Esophagus muscularis mucosa (tissue), 4 donors: Measurements from ENCODE around the gene ATF7IP2. TPM values are rescaled to one million over a fixed set of nuclear protein-coding genes. Genes with fewer than 3 reads are reported as not detected.
"Not testable (repeated sequence)": the region's sequence is repeated elsewhere in the genome, so short reads cannot be mapped to it uniquely, and the experiment has no call there.

Source experiments
- DNase-seq: peaks from one replicate; pipeline ENCODE4 v3.0.0-alpha.2; 2017; ENCODE audit errors: extremely low spot score
- H3K27ac ChIP-seq, 4 donors: fragments of 200-600 bp; sonication (generic); replicated peaks in 1 of 4; 1 replicate in 3 of 4; 2 replicates in 1 of 4; pipeline ENCODE4 v1.5.1; 2016 to 2019; ENCODE audit warnings: mild to moderate bottlenecking in 1 of 4
- H3K27me3 ChIP-seq, 4 donors: fragments of 200-600 bp; sonication (generic); one replicate each; pipeline versions ENCODE4 v1.5.1 to v1.6.0; 2016 to 2019
- H3K36me3 ChIP-seq, 4 donors: fragments of 200-600 bp; sonication (generic); one replicate each; pipeline ENCODE4 v1.5.1; 2016 to 2019
- H3K4me1 ChIP-seq, 4 donors: fragments of 200-600 bp; sonication (generic); one replicate each; pipeline ENCODE4 v1.5.1; 2016 to 2019
- H3K4me3 ChIP-seq, 4 donors: fragments of 200-600 bp; sonication (generic); 1 replicate in 2 of 4; 2 replicates in 2 of 4; pipeline ENCODE4 v1.5.1; 2016 to 2019; ENCODE audit warnings: mild to moderate bottlenecking in 4 of 4, moderate library complexity in 1 of 4
- H3K9me3 ChIP-seq, 4 donors: fragments of 200-600 bp; sonication (generic); 1 replicate in 3 of 4; 2 replicates in 1 of 4; pipeline ENCODE4 v1.5.1; 2016 to 2019
- CTCF ChIP-seq, 3 experiments: fragments of 200-600 bp in 2 of 3; fragments of 450-650 bp in 1 of 3; sonication (generic) in 2 of 3; IDR thresholded peaks; one replicate each; pipeline ENCODE4 v1.5.1; 2017 to 2019; ENCODE audit warnings: antibody characterized with exemption in 3 of 3, mild to moderate bottlenecking in 2 of 3, moderate library complexity in 1 of 3
- EP300 ChIP-seq: sonication (generic); formaldehyde crosslinking; IDR thresholded peaks from one replicate; pipeline ENCODE4 v1.6.1; 2017; ENCODE audit warnings: antibody characterized with exemption
- POLR2A ChIP-seq: fragments of 450-650 bp; IDR thresholded peaks from one replicate; pipeline ENCODE4 v1.6.1; 2017; ENCODE audit warnings: antibody characterized with exemption, moderate library complexity, mild to moderate bottlenecking, low read depth
- POLR2AphosphoS5 ChIP-seq, 2 donors: sonication (generic); formaldehyde crosslinking; IDR thresholded peaks; one replicate each; pipeline ENCODE4 v1.6.1; 2017; ENCODE audit warnings: antibody characterized with exemption in 2 of 2
- WGBS: methylation state at CpG from one replicate; pipeline ENCODE4 v1.1.5; 2018; 5-methylcytosine and 5-hydroxymethylcytosine counted together
- intact Hi-C: fragments of 100-400 bp; cut with DNase I; formaldehyde crosslinking; loops from one replicate; pipeline ENCODE4 v1.15.1; 2023
- total RNA-seq, 4 donors: library from RNA; depleted of rRNA; stranded (reverse); fragments of >200 nt; gene quantifications; one replicate each; pipeline versions ENCODE4 v1.1.0 to v1.2.1, GENCODE V29; 2016

ATF7IP2 gene
- total RNA-seq, 4 donors from 2014 or later: 4.1 to 8.3 (median 6.3) TPM

DNA sequence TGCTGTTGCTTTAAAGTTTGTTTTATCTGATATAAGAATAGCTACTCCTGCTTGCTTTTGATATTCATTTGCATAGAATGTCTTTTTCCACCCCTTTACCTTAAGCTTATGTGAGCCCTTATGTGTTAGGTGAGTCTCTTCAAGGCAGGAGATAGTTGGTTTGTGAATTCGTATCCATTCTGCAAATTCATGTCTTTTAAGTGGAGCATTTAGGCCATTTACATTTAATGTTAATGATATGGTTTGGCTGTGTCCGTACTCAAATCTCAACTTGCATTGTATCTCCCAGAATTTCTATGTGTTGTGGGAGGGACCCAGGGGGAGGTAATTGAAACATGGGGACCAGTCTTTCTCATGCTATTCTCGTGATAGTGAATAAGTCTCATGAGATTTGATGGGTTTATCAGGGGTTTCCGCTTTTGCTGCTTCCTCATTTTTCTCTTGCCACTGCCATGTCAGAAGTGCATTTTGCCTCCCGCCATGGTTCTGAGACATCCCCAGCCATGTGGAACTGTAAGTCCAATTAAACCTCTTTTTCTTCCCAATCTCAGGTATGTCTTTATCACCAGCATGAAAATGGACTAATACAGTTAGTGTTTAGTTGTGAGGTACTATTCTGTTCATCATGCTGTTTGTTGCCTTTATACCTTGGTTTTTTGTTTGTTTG lies 27.2 kb downstream of the ATF7IP2 start:
- Histone ChIP-seq H3K27me3 (no peaks in the 10 kb centered on the region), H3K36me3 (peaks cover 0 to 10% (median 0%) of the 10 kb centered on the region in 4 donors), H3K9me3 (peaks cover 0 to 50% (median 31%) of the 10 kb centered on the region in 4 donors), H3K4me1 (no peaks in the 10 kb centered on the region), H3K27ac (no peak overlapping the region), H3K4me3 (no peak overlapping the region)
- DNase-seq: no peak
- 92% methylated on average over 5 of the region's 5 CpGs for WGBS
- intact Hi-C loops: no loop called here
- TF ChIP-seq EP300 (no peak), POLR2AphosphoS5 (IDR thresholded peaks at IDR 0.05) (no peak), CTCF (IDR thresholded peaks at IDR 0.05) (no peak), POLR2A (no peak)

- not testable (repeated sequence) for H3K27me3 ChIP-seq
- H3K9me3 ChIP-seq: peaks cover 0 to 24% (median 12%) of the 10 kb centered on the region in 4 donors
Observed at GRCh38 chr16:10418204-10418603, 32.3 kb downstream of the ATF7IP2 start.

DNA sequence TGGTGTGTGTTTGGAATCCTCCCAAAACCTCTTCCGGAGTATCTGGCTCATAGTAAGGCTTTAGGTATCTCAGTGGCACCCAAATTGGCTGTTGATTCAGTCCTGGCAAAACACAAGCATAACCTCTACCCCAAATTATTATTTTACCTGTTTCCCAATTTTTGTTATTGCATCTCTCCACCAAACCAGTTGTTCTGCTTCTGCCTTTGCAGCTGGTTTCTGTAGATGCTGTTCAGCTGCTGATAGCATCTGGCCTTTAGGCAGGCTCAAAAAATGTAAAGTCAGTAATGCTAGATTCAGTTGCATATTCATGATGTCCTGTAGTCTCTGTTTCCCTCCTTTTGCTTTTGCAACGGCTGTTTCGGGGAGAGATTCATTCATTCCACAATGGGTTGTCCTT lies 33.8 kb downstream of the ATF7IP2 start:
- WGBS: 85% methylated on average over 3 of the region's 3 CpGs
- Histone ChIP-seq H3K27me3 (no peaks in the 10 kb centered on the region), H3K4me3 (no peak overlapping the region), H3K9me3 (peaks cover 0 to 20% (median 12%) of the 10 kb centered on the region in 4 donors), H3K4me1 (no peaks in the 10 kb centered on the region), H3K36me3 (peaks cover 0 to 25% (median 2%) of the 10 kb centered on the region in 4 donors), H3K27ac (no peak overlapping the region)
- intact Hi-C loops: no loop called here
- TF ChIP-seq EP300 (no peak), POLR2AphosphoS5 (IDR thresholded peaks at IDR 0.05) (no peak), CTCF (IDR thresholded peaks at IDR 0.05) (no peak), POLR2A (no peak)
- DNase-seq: no peak

More at GRCh38 chr16:10418204-10418603, 32.3 kb downstream of the ATF7IP2 start:
- intact Hi-C loops, H3K4me1 ChIP-seq, DNase-seq, H3K4me3 ChIP-seq, H3K27ac ChIP-seq: not testable (repeated sequence)
- peaks cover 0 to 25% (median 2%) of the 10 kb centered on the region in 4 donors for H3K36me3 ChIP-seq
- 93% methylated on average over 6 of the region's 6 CpGs for WGBS

DNA sequence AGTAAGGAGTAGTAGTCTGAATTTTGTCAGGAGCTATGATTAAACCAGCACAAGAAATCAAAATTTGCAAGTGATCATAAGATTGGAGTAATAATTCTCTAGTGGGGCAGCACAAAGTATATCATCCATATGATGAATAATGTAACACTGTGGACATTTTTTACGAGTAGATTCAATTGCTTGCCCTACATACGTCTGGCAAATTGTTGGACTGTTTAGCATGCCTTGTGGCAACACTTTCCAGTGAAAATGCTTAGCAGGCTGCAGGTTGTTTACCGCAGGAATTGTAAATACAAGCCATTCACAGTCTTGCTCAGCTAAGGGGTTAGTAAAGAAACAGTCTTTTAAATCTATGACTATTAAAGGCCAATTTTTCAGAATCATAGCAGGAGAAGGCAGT lies 35.7 kb downstream of the ATF7IP2 start:
- peaks cover 0 to 19% (median 2%) of the 10 kb centered on the region in 4 donors for H3K36me3 ChIP-seq
- intact Hi-C loops: no loop called here
- no peak for DNase-seq
- TF ChIP-seq POLR2A (no peak), EP300 (no peak), CTCF (IDR thresholded peaks at IDR 0.05) (no peak), POLR2AphosphoS5 (IDR thresholded peaks at IDR 0.05) (no peak)
- H3K27ac ChIP-seq: no peak overlapping the region
- H3K27me3 ChIP-seq: no peaks in the 10 kb centered on the region
- no peaks in the 10 kb centered on the region for H3K4me1 ChIP-seq
- peaks cover 0 to 14% (median 7%) of the 10 kb centered on the region in 4 donors for H3K9me3 ChIP-seq
- 92% methylated on average over 3 of the region's 3 CpGs for WGBS
- no peak overlapping the region for H3K4me3 ChIP-seq

GRCh38 chr16:10428433-10429168 lies 42.7 kb downstream of the ATF7IP2 start:
- no peaks in the 10 kb centered on the region for H3K4me1 ChIP-seq

GRCh38 chr16:10429299-10429969 lies 43.6 kb downstream of the ATF7IP2 start:
- H3K27ac ChIP-seq, H3K4me3 ChIP-seq, H3K4me1 ChIP-seq, H3K27me3 ChIP-seq, H3K9me3 ChIP-seq, intact Hi-C loops, DNase-seq: not testable (repeated sequence)
- 97% methylated on average over 12 of the region's 12 CpGs for WGBS
- H3K36me3 ChIP-seq: peaks cover 0 to 33% (median 13%) of the 10 kb centered on the region in 4 donors

More at GRCh38 chr16:10428433-10429168, 42.7 kb downstream of the ATF7IP2 start:
- Histone ChIP-seq H3K9me3 (no peaks in the 10 kb centered on the region), H3K27ac (no peak overlapping the region), H3K36me3 (peaks cover 0 to 24% (median 9%) of the 10 kb centered on the region in 4 donors), H3K27me3 (no peaks in the 10 kb centered on the region), H3K4me3 (no peak overlapping the region)
- WGBS: 91% methylated on average over 3 of the region's 3 CpGs
- intact Hi-C loops: no loop called here
- no peak for TF ChIP-seq POLR2AphosphoS5 (IDR thresholded peaks at IDR 0.05)
- no peak for TF ChIP-seq POLR2A
- TF ChIP-seq CTCF (IDR thresholded peaks at IDR 0.05): no peak
- TF ChIP-seq EP300: no peak
- no peak for DNase-seq
